ENCODE results near the gene SMCO1.

DNA sequence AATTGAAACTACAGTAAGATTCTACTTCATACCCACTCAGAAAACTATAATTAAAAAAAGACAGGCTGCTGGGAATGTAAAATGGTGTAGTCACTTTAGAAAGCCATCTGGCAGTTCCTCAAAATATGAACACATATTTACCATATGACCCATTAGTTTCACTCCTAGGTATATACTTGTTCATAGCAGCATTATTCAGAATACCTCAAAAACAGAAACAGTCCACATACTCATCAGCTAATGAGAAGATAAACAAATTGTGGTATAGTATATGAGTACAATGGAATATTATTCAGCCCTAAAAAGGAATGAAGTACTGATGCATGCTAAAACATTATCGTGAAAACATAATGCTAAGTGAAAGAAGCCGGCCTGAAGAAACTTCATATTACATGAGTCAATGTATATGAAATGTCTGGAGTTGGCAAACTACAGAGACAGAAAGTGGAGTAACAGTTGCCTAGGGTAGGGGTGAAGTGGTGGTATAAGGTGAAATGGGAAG, 29.4 kb upstream of the SMCO1 start:
- TF ChIP-seq, protein P1, sequence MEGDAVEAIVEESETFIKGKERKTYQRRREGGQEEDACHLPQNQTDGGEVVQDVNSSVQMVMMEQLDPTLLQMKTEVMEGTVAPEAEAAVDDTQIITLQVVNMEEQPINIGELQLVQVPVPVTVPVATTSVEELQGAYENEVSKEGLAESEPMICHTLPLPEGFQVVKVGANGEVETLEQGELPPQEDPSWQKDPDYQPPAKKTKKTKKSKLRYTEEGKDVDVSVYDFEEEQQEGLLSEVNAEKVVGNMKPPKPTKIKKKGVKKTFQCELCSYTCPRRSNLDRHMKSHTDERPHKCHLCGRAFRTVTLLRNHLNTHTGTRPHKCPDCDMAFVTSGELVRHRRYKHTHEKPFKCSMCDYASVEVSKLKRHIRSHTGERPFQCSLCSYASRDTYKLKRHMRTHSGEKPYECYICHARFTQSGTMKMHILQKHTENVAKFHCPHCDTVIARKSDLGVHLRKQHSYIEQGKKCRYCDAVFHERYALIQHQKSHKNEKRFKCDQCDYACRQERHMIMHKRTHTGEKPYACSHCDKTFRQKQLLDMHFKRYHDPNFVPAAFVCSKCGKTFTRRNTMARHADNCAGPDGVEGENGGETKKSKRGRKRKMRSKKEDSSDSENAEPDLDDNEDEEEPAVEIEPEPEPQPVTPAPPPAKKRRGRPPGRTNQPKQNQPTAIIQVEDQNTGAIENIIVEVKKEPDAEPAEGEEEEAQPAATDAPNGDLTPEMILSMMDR (conservative IDR thresholded peaks at IDR 0.05; ENCODE audit: low read depth, low read length) = no peak
- TF ChIP-seq SMC3 (IDR thresholded peaks at IDR 0.05; ENCODE audit: low read depth, low read length) = no peak
